Occipital lobe (tissue), 2 donors: ENCODE results near the gene PRDM15. TPM values are rescaled to one million over a fixed set of nuclear protein-coding genes. Genes with fewer than 3 reads are reported as not detected.

Experiments used
- DNase-seq: peaks from one replicate; lab custom pipeline; 2025; lab: John Stamatoyannopoulos, UW
- total RNA-seq: library from RNA; depleted of rRNA; stranded (reverse); fragments of >200 nt; gene quantifications from one replicate; pipeline ENCODE4 v1.2.3, GENCODE V29; 2014

PRDM15 gene
- 6.7 TPM for total RNA-seq

- peak; percentile 72 for DNase-seq
These were observed at the start of gene PRDM15 for GRCh38 chr21:41879190-41879998. Gene PRDM15, minus strand, starts transcription at chr21:41879344. Its CDS starts 18,981 bp downstream, at chr21:41860363.

- DNase-seq = no peak
These were observed 49.6 kb upstream of the PRDM15 start for GRCh38 chr21:41928621-41929220.

GRCh38 chr21:41927727-41928409 lies 48.7 kb upstream of the PRDM15 start:
- no peak for DNase-seq

- DNase-seq = no peak
These were observed 47.6 kb upstream of the PRDM15 start for GRCh38 chr21:41926807-41927171.

GRCh38 chr21:41926117-41926806 lies 47.1 kb upstream of the PRDM15 start:
- DNase-seq = no peak

- DNase-seq = no peak
These were observed 46.6 kb upstream of the PRDM15 start for GRCh38 chr21:41925767-41926116.

GRCh38 chr21:41924368-41924754 lies 45.2 kb upstream of the PRDM15 start:
- no peak for DNase-seq

- DNase-seq = no peak
These were observed 44.7 kb upstream of the PRDM15 start for GRCh38 chr21:41923631-41924367.

GRCh38 chr21:41923186-41923585 lies 44.0 kb upstream of the PRDM15 start:
- DNase-seq = no peak

GRCh38 chr21:41921021-41921420 lies 41.9 kb upstream of the PRDM15 start:
- DNase-seq = no peak

GRCh38 chr21:41920476-41920875 lies 41.3 kb upstream of the PRDM15 start:
- DNase-seq = no peak

- no peak for DNase-seq
These were observed 40.7 kb upstream of the PRDM15 start for GRCh38 chr21:41919666-41920398.

GRCh38 chr21:41918561-41919358 lies 39.6 kb upstream of the PRDM15 start:
- no peak for DNase-seq

- no peak for DNase-seq
These were observed 38.4 kb upstream of the PRDM15 start for GRCh38 chr21:41917531-41917930.

- no peak for DNase-seq
These were observed 37.8 kb upstream of the PRDM15 start for GRCh38 chr21:41916888-41917433.

- no peak for DNase-seq
These were observed 35.8 kb upstream of the PRDM15 start for GRCh38 chr21:41914965-41915364.

- DNase-seq = no peak
These were observed 35.2 kb upstream of the PRDM15 start for GRCh38 chr21:41914358-41914757.

- no peak for DNase-seq
These were observed 34.1 kb upstream of the PRDM15 start for GRCh38 chr21:41913230-41913629.

GRCh38 chr21:41908829-41909228 lies 29.7 kb upstream of the PRDM15 start:
- DNase-seq = no peak
